ENCODE measurements around the gene SREBF1.

Gene SREBF1

GRCh38 chr17:17857496-17857895, 20.7 kb upstream of the SREBF1 start:
- H3K4me3 ChIP-seq (ENCODE audit: low read depth, low read length) = no peak overlapping the region
- H3K27ac ChIP-seq (ENCODE audit: low read depth, low read length) = no peak overlapping the region
- no peak overlapping the region for H2AFZ ChIP-seq (ENCODE audit: low read length, unreplicated experiment)
- no peaks in the 10 kb centered on the region for H3K79me2 ChIP-seq (ENCODE audit: control insufficient read depth, insufficient read depth, low read length, unreplicated experiment)
- no peaks in the 10 kb centered on the region for H3K36me3 ChIP-seq (ENCODE audit: insufficient read depth, low read length)
- H3K4me1 ChIP-seq (ENCODE audit: control insufficient read depth, insufficient read depth, low read length, unreplicated experiment) = peaks cover 25% of the 10 kb centered on the region
- no peaks in the 10 kb centered on the region for H3K27me3 ChIP-seq (ENCODE audit: insufficient read depth, low read length)

DNA sequence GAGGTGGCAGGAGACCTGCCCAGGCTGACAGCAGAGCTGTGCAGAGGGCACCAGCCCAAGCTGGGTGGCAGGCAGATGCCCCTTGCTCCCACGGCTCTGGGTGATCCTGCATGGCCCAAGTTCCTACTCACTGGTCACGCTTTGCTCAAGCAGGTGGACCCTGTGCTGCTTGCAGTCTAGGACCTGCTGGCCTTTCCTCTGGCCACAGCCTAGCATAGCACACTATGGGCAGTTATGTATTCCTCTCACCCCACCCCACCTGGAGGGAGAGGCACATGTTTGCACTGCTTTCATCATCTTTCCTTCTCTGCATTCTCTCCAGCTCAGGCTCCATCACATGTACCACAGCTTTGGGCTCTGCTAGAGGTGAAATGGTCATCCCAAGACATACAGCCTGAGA, 19.6 kb upstream of the SREBF1 start:
- Histone ChIP-seq H3K27me3 (ENCODE audit: insufficient read depth, low read length) (no peaks in the 10 kb centered on the region), H2AFZ (ENCODE audit: low read length, unreplicated experiment) (no peak overlapping the region), H3K4me1 (ENCODE audit: control insufficient read depth, insufficient read depth, low read length, unreplicated experiment) (peaks cover 25% of the 10 kb centered on the region), H3K27ac (ENCODE audit: low read depth, low read length) (no peak overlapping the region), H3K36me3 (ENCODE audit: insufficient read depth, low read length) (no peaks in the 10 kb centered on the region), H3K79me2 (ENCODE audit: control insufficient read depth, insufficient read depth, low read length, unreplicated experiment) (no peaks in the 10 kb centered on the region), H3K4me3 (ENCODE audit: low read depth, low read length) (no peak overlapping the region)

- Histone ChIP-seq H2AFZ (ENCODE audit: low read length, unreplicated experiment) (no peak overlapping the region), H3K27ac (ENCODE audit: low read depth, low read length) (no peak overlapping the region)
Observed at GRCh38 chr17:17855976-17856375, 19.2 kb upstream of the SREBF1 start.

GRCh38 chr17:17853811-17854447, 17.1 kb upstream of the SREBF1 start:
- H3K27me3 ChIP-seq (ENCODE audit: insufficient read depth, low read length) = no peaks in the 10 kb centered on the region
- H3K27ac ChIP-seq (ENCODE audit: low read depth, low read length) = no peak overlapping the region
- no peak overlapping the region for H3K4me3 ChIP-seq (ENCODE audit: low read depth, low read length)
- no peaks in the 10 kb centered on the region for H3K36me3 ChIP-seq (ENCODE audit: insufficient read depth, low read length)
- H3K79me2 ChIP-seq (ENCODE audit: control insufficient read depth, insufficient read depth, low read length, unreplicated experiment) = no peaks in the 10 kb centered on the region
- H3K4me1 ChIP-seq (ENCODE audit: control insufficient read depth, insufficient read depth, low read length, unreplicated experiment) = peaks cover 40% of the 10 kb centered on the region
- no peak overlapping the region for H2AFZ ChIP-seq (ENCODE audit: low read length, unreplicated experiment)

More at GRCh38 chr17:17855976-17856375, 19.2 kb upstream of the SREBF1 start:
- peaks cover 25% of the 10 kb centered on the region for H3K4me1 ChIP-seq (ENCODE audit: control insufficient read depth, insufficient read depth, low read length, unreplicated experiment)
- H3K79me2 ChIP-seq (ENCODE audit: control insufficient read depth, insufficient read depth, low read length, unreplicated experiment) = no peaks in the 10 kb centered on the region
- no peak overlapping the region for H3K4me3 ChIP-seq (ENCODE audit: low read depth, low read length)
- no peaks in the 10 kb centered on the region for H3K36me3 ChIP-seq (ENCODE audit: insufficient read depth, low read length)
- no peaks in the 10 kb centered on the region for H3K27me3 ChIP-seq (ENCODE audit: insufficient read depth, low read length)

- Histone ChIP-seq H3K4me3 (ENCODE audit: low read depth, low read length) (no peak overlapping the region), H2AFZ (ENCODE audit: low read length, unreplicated experiment) (no peak overlapping the region), H3K79me2 (ENCODE audit: control insufficient read depth, insufficient read depth, low read length, unreplicated experiment) (no peaks in the 10 kb centered on the region), H3K27me3 (ENCODE audit: insufficient read depth, low read length) (no peaks in the 10 kb centered on the region), H3K4me1 (ENCODE audit: control insufficient read depth, insufficient read depth, low read length, unreplicated experiment) (peaks cover 47% of the 10 kb centered on the region), H3K36me3 (ENCODE audit: insufficient read depth, low read length) (no peaks in the 10 kb centered on the region), H3K27ac (ENCODE audit: low read depth, low read length) (no peak overlapping the region)
Observed at GRCh38 chr17:17852930-17853329, 16.1 kb upstream of the SREBF1 start.

DNA sequence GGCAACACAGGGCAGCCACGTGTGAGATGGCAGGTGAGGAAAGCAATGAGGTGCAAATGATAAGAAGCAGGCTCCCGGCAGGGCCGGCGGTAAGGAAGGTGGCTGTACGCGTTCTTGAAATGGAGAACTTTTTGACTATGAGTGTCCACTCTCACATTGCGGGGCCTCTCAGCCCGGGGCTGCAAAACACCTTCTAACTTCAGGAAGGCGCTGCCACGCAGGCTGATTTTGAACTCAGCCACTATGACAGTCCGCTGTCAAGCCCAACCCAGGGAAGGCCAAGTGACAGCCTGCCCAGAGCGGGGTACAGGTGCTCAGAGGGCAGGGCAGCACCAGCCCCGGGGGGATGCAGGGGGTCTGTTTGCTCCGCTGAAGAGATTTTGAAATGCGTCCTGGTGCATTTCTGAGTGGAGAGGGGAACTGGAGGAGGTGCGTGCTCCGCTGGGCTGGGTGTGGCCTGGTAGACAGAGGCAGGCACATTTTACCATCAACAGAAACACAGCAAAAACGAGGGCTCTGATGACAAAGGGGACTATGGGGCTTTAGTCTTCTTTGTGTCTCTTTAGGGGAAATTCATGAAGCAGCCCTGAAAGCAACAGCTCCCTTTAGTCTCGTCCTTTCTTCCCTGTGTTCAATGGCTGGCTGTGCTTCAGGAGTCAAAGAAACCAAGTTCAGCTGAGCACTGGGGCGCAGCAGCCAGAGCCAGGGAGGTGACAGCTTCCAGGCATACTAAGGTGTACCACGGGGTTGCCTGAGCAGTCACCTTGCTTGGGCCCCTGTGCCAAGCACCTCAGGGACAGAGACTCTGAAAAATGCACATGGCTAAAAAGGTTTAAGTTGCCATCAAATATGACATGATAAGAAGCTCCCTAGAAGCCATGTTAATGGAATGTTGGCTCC, 14.6 kb upstream of the SREBF1 start:
- no peak overlapping the region for H2AFZ ChIP-seq (ENCODE audit: low read length, unreplicated experiment)
- peaks cover 40% of the 10 kb centered on the region for H3K4me1 ChIP-seq (ENCODE audit: control insufficient read depth, insufficient read depth, low read length, unreplicated experiment)
- H3K27ac ChIP-seq (ENCODE audit: low read depth, low read length) = no peak overlapping the region
- no peaks in the 10 kb centered on the region for H3K27me3 ChIP-seq (ENCODE audit: insufficient read depth, low read length)
- no peak overlapping the region for H3K4me3 ChIP-seq (ENCODE audit: low read depth, low read length)
- H3K36me3 ChIP-seq (ENCODE audit: insufficient read depth, low read length) = no peaks in the 10 kb centered on the region
- H3K79me2 ChIP-seq (ENCODE audit: control insufficient read depth, insufficient read depth, low read length, unreplicated experiment) = no peaks in the 10 kb centered on the region

- Histone ChIP-seq H3K4me1 (ENCODE audit: control insufficient read depth, insufficient read depth, low read length, unreplicated experiment) (peaks cover 26% of the 10 kb centered on the region), H2AFZ (ENCODE audit: low read length, unreplicated experiment) (no peak overlapping the region), H3K4me3 (ENCODE audit: low read depth, low read length) (no peak overlapping the region), H3K27me3 (ENCODE audit: insufficient read depth, low read length) (no peaks in the 10 kb centered on the region), H3K36me3 (ENCODE audit: insufficient read depth, low read length) (no peaks in the 10 kb centered on the region), H3K79me2 (ENCODE audit: control insufficient read depth, insufficient read depth, low read length, unreplicated experiment) (no peaks in the 10 kb centered on the region), H3K27ac (ENCODE audit: low read depth, low read length) (peak overlapping the region; percentile 79)
Observed at GRCh38 chr17:17849845-17850373, 13.1 kb upstream of the SREBF1 start.

- Histone ChIP-seq H3K79me2 (ENCODE audit: control insufficient read depth, insufficient read depth, low read length, unreplicated experiment) (no peaks in the 10 kb centered on the region), H3K4me1 (ENCODE audit: control insufficient read depth, insufficient read depth, low read length, unreplicated experiment) (peaks cover 23% of the 10 kb centered on the region), H3K36me3 (ENCODE audit: insufficient read depth, low read length) (no peaks in the 10 kb centered on the region), H3K4me3 (ENCODE audit: low read depth, low read length) (no peak overlapping the region), H2AFZ (ENCODE audit: low read length, unreplicated experiment) (no peak overlapping the region), H3K27ac (ENCODE audit: low read depth, low read length) (peak overlapping the region; percentile 79), H3K27me3 (ENCODE audit: insufficient read depth, low read length) (no peaks in the 10 kb centered on the region)
Observed at GRCh38 chr17:17849147-17849820, 12.5 kb upstream of the SREBF1 start.

DNA sequence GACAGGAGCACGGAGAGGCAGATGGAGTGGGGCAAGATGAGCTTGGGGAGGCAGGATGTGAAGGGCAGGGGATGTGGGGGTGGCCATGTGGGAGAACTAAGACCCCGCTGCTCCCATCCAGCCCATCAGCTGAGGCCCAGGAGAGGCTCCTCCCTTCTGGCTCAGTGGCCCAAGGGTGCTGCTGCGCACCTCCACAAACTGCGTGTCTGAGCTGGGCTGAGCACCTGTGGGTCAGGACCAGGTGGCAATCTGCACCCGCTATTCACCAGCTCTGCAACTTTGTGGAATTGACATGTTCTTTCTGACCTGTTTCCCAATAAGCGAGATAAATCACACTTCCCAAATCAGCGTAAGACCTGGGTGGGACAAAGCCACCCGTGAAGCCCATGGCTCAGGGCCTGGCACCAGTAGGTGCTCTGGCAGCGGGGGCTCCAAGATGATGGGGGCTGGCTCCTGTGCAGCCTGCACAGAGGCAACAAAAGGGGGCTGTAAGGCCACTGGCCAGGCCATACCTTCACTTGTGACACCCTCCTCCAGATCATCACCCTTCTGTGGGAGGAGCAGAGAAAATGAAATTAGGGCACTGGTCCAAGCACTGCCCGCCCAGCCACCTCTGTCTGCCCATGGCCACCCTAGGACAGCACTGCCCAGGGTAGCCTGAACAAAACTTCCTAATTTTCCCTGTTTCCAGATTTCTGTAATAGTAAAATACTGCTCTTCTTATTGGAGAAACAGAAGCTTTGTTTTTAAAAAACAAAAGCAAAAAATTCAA, 11.7 kb upstream of the SREBF1 start:
- Histone ChIP-seq H3K27me3 (ENCODE audit: insufficient read depth, low read length) (no peaks in the 10 kb centered on the region), H3K27ac (ENCODE audit: low read depth, low read length) (peak overlapping the region; percentile 79), H3K4me3 (ENCODE audit: low read depth, low read length) (no peak overlapping the region), H3K79me2 (ENCODE audit: control insufficient read depth, insufficient read depth, low read length, unreplicated experiment) (no peaks in the 10 kb centered on the region), H2AFZ (ENCODE audit: low read length, unreplicated experiment) (no peak overlapping the region), H3K4me1 (ENCODE audit: control insufficient read depth, insufficient read depth, low read length, unreplicated experiment) (peaks cover 23% of the 10 kb centered on the region), H3K36me3 (ENCODE audit: insufficient read depth, low read length) (no peaks in the 10 kb centered on the region)

- Histone ChIP-seq H2AFZ (ENCODE audit: low read length, unreplicated experiment) (no peak overlapping the region), H3K4me1 (ENCODE audit: control insufficient read depth, insufficient read depth, low read length, unreplicated experiment) (peaks cover 23% of the 10 kb centered on the region), H3K4me3 (ENCODE audit: low read depth, low read length) (no peak overlapping the region), H3K36me3 (ENCODE audit: insufficient read depth, low read length) (no peaks in the 10 kb centered on the region), H3K79me2 (ENCODE audit: control insufficient read depth, insufficient read depth, low read length, unreplicated experiment) (no peaks in the 10 kb centered on the region), H3K27ac (ENCODE audit: low read depth, low read length) (no peak overlapping the region), H3K27me3 (ENCODE audit: insufficient read depth, low read length) (no peaks in the 10 kb centered on the region)
Observed at GRCh38 chr17:17847726-17848125, 10.9 kb upstream of the SREBF1 start.
